Activated gamma-delta T cell treated with anti-CD3 and anti-CD28 coated beads, Interleukin-2, amount 50 U/mL, for 16 hours (primary cell): ENCODE results near the gene PRPF6.
"Not testable (repeated sequence)": the region's sequence is repeated elsewhere in the genome, so short reads cannot be mapped to it uniquely, and the experiment has no call there.

Source experiments
- DNase-seq: peaks from one replicate; pipeline ENCODE4 v3.0.0-alpha.2; 2020; ENCODE audit warnings: low read depth

Gene PRPF6

DNA sequence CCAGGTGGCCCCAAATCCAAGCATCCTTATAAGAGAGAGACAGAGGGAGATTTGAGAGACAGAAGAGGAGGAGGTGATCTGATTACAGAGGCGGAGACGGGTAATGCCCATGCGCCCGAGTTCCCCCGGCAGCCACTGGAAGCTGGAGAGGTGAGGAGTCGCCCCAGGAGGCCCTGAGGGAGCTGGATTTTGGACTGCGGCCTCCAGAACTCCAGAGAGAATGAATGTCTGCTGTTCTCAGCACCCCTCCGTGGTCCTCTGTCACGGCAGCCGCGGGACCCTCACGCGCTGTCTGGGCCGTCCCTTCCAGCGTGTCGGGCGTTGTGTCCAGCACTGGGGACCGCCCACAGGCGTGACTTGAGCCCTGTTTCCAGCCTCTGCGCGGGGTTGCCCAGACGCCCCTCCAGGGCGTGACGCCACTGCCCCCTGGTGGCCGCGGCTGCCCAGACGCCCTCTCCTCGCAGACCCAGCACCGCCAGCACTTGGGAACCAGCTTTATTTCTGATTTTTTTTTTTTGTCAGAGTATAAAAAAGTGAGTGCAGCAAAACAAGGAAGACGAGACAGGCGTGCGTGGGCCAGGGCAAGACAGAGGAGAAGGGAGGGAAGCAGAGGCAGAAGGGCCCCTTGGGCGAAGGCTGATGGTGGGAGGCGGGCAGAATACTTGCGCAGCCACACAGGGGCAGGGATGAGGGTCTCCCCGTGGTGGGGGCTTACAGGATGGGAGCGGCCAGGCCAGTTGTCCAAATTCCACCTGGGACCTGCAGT, 7.1 kb upstream of the PRPF6 start:
- peak; percentile 76 for DNase-seq

DNA sequence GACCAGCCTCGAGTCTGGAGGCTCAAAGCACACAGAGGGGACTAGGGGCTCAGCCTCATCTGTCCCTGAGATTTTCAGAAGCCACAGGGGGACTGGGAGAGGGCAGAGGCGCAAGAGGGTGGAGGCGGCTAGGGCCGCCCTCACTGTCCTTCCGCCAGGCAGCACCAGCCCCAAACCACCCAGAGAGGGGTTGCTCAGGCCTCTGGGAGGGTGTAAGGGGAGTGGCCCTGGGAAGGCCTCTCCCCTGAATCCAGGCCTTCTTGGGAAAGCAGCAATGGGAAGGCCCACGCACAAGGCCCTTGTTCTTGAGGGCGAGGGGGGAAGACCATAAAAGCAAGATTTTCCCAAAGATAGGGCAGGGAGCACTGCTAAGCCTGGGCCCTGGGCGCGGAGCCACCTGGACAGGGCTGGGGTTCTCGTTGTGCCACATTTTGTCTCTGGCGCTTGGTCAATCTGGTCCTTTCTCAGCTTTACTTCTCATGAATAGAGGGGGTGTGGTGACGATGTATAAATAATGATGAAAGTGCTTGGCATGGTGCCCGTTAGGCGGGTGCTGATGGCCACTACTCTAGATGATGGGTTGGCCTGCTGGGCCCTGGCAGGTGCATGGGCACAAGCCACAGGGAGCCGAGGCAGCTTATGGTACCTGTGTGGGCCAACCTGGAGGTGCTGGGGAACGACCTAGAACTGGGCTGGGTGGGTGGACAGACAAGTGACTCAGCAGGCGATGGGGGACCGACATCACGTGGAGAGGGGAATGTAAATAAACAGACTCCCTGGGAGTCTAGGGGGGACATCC, 6.3 kb upstream of the PRPF6 start:
- no peak for DNase-seq

DNA sequence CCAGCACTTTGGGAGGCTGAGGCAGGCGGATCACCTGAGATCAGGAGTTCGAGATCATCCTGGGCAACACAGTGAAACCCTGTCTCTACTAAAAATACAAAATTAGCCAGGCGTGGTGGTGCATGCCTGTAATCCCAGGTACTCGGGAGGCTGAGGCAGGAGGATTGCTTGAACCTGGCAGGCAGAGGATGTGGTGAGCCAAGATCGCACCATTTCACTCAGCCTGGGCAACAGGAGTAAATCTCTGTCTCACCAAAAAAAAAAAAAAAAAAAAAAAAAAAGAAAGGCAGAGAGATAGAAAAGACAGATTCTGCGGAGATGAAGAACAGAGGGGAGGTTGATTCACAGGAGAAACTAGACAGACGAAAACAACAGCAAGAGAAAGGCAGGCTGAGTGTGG, 4.4 kb upstream of the PRPF6 start:
- DNase-seq = not testable (repeated sequence)

DNA sequence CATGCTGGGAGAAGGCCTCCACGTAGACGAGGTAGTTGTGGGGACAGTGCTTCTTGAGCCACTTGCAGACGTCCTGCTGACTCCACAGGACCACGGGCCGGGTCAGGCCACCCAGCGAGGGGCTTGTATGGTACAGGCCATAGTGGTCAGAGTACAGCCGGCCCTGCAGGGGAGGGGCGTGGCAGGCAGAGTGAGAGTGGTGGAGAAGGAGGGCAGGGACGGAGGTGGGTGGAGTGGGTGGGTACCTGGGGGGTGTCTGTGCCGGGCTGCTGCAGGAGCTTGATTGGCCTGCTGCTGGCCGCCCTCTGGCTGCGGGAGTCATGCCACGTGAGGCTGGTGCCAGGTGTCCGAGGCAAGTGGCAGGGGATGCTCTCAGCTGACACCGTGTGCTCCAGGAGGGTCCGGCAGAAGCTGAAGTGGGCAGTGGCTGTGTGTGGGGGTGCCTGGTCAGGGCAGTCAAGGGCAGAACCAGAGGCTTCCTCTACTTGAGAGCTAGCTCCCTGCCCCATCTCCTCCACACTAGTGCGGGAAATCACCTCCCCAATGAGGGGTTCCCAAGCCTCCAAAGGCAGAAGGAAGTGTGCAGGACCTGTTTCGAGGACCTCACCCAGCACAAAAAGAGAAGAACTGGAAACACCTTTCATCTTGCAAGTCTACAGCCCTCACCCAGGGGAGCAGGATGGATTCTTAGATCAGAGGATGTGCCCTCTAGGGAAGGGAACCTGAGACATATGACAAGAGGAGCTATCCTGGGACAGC, 3.8 kb upstream of the PRPF6 start:
- DNase-seq = no peak

DNA sequence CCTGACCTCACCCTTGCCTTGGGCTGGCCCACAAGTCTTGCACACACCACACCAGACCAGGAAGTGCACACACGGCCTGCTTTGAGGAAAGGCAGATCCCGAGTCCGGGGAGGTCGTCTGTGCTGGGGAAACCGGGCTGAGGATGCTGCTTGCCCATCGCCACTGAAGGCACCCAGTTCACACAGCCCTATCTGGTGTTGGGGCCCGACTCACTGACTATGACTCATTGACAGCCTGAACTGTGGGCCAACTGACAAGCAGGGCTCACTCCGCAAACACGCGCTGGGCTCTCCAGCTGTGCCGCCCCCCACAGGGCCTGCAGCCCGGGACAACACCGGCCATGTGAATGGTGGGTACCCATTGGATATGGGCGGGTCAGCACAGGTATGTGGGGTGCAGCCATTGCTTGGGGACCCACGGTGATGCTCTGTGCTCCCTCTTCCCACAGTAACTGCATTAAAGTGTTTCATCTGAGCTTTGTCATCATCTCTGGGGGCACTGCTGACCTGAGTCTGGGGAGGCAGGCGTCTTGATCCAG, 3.1 kb upstream of the PRPF6 start:
- DNase-seq = peak; percentile 53

DNA sequence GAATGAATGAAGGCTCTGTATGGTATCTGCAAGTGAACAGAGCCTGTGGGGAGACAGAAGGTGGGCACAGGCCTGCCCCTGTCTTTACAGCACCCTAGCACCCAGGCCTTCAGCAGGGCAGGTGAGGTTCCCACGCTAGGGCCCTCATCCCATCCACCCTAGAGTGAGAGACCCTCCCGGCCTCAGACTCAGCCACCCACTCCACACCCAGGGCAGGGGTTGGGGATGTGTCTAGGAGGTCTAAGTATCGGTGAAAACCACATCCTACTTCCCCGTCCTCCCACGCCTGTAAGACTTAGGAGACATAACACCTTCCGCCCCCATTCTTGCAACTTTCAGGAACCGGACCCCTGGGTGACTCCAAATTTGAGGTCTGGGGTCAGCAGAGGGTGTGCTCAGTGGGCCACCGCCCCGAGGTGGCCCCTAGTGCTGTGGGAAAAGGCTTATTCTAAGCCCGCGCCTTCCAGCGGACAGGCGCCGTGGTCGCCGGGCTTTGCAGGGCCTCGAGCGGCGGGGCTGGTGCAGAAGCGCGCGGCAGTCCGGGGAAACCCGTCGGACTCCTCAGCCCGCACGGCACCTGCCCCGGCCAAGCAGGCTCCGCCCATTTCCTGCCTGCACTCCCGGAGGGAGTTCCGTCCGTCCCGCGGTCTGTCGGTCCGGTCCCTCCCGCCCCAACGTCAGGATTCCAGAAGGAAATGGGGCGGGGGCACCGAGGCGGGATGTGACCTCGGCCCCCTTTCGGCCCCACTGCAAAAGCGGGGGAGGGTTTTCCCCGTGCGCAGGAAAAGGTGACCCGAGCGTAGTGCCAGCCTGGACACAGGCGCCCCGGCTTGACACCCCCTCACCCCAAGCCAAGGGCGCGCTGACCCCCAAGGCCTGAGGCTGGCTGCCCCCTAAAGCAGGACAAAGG, 2.4 kb upstream of the PRPF6 start:
- DNase-seq = peak; percentile 37

DNA sequence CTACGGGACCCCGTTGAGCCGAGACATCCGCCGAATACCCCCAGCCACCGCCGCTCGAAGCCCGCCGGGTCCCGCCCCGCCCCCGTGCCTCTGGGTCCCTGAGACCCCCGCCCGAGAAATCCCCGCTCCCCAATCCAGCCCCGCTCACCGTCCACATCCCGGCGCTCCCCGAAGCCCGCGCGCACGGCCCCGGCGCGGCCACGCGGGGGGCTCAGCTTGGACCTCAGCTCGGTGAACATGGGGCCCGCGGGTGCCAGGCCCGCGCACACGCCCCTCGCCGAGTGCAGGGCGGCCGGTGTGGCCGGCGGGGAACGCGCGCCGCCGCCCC, 1.7 kb upstream of the PRPF6 start:
- no peak for DNase-seq

DNA sequence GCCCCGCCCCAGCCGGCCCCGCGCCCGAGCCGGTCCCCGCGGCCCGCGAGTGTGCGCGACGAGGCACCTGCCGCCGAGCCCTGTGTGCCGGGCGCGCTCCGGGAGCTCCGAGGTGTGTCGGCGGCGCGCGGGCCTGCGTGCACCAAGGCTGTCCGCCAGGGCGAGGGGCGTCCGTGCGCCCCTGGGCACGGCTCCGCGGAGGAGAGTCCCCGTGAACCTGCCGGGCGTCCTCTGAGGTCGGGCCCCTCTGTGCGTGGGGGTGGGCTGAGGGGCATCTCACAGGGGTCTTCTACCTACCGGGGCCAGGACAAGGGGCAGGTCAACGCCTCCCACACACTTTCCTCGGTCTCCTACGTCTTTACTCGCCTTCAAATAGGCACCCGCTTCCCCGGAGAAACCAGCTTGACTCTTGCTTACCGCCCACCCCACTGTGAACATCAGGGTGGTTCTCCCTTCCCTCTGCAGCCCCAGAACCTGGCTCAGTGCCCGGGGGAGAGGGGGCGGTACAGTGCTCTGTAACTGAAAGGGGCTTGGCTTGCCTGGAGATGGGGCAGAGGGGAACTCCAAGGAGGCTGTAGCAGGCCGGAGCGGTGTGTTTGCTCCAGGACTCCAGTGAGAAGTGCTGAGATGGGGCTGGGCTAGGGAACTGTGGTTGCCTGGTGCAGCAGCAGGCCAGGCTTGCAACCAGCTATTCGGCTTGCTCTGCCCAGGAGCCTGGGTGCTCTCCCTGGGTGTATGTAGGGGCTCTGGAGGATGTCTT, 1.2 kb upstream of the PRPF6 start, which contains the start of gene SAMD10:
Gene SAMD10 (minus strand): TSS at position 86 of the 760 bp plus-strand sequence. CDS start 175 bp downstream, outside the sequence.
- DNase-seq = peak; percentile 80

DNA sequence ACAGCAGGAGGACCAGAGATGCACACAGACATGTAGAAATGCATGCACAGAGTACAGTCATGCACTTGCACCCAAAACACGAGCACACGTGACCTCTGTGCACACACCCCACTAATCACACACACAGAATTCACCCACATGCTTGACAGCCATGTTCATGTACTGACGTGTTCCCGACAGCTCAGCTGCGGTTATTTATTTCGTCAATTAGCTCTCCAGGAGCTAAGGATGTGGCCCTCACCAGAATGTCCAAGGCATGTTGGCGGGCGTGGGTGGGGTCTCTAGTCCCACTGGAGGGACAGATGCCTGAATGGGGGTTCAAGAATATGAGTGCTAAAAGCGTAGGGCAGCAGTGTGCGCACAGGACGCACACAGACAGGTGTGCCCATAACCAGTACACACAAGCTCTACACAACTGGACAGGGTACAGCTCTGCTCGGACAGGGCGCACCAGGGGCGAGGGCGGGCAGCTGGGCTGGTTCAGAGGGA, 571 bp upstream of the PRPF6 start:
- no peak for DNase-seq

DNA sequence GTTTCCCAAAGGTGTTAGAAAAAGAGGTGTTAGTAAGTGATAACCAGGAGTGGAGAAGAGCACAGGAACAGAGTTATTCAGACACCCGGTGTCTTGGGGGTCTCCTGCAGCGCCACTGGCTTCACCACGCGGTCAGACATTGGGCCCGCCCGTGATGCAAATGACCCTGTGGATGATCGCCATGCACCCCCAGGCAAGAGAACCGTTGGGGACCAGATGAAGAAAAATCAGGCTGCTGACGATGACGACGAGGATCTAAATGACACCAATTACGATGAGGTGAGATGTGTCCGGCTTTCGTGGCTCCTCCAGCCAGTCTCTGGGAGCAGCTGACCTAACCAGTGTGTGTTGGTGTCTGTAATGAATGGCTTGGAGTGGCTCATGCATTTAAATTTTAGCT, 2.0 kb downstream of the PRPF6 start:
- no peak for DNase-seq

DNA sequence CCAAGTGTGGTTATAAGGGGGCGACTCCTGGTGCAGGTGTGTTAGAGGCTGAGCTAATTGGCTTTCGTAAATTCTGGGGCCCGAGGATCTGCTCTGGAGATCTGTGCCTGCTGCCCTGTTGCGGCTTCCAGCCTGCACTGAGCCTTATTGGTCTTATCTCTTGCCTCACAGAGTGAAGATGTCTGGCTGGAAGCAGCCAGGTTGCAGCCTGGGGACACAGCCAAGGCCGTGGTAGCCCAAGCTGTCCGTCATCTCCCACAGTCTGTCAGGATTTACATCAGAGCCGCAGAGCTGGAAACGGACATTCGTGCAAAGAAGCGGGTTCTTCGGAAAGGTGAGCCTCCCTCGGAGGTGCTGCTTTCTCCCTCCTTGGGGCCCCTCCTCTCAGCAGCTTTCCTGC, 20.0 kb downstream of the PRPF6 start:
- no peak for DNase-seq

DNA sequence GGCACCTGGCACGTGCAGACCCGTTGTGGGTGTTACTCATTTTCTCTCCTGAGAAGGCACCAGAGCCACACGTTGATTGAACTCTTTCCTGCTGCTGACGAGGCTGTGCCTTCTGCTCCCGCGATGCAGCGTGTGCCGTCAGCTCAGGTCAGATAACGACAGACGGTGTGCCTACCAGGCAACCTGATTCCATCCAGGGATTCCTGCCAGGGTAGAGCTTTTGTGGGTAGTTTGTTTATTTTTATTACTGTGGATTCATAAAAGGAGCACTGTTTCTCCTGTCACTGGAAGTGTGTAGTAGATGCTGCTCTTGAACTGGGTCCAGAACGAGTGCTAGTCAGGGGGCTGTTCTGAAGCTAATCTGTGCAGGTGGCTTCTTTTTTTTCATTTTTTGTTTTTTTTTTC, 20.7 kb downstream of the PRPF6 start:
- no peak for DNase-seq

DNA sequence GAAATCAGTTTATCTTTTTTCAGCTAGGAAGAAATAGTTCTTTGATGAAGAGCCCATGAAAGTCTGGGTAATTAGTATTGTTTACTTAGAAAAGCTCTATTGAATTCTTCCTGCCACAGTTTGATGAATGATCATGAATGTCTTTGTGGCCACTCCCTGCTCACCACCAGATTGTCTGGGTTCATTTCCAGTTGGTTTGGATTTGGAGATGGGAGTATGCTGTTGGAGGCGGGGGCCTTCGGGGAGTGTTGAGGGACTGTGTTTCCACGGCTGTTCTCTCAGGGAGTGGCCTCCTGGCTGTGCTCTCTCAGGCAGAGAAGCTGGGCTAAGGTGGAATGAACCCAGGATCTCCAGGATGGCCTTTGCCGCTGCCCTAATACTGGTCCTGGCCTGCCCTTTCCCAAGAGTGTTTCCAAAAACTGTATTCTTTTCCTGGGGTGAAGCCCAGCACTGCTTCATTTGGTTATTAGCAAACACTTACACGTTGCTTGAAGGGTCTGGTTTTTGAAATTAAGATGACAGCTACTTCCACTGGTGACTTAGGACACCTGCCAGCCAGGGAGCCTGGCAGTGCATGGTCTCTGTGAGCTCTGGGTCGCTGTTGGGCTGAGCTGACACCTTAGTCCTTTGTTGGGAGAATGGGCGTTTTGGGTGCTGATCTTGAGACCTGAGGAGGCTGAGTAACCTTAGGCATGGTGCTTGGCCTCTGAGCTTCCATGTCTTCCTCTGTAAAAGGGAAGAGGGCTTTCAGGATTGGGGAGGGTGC, 23.2 kb downstream of the PRPF6 start:
- DNase-seq = no peak

DNA sequence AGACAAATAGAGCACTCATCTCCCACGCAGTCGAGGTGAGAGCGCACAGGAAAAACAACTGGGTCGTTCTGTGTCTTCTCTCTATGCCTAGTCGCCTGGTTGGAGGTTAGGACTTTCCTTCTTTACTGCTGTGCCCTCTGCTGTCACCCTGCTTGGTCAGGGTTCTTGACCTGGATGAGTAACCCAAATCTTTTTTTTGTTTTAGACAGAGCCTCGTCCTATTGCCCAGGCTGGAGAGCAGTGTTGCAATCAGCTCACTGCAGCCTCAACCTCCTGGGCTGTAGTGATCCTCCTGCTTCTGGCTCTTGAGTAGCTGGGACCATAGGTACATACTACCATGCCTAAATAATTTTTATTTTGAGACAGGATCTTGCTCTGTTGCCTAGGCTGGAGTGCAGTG, 24.5 kb downstream of the PRPF6 start:
- no peak for DNase-seq

DNA sequence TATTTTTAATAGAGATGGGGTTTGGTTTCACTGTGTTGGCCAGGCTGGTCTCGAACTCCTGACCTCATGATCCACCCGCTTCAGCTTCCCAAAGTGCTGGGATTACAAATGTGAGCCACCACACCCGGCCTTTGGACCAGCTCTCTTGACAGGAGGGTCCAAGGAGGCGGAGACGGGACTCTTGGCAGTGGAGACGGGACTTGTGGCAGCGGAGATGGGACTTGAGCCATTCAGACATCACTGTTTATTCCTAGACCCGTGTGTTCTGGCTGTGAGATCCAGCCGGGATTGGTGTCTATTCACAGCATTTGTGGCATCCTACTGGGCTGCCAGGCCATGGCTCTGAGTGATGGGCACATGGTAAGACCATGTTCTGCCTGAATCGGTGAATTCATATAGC, 25.6 kb downstream of the PRPF6 start:
- no peak for DNase-seq

DNA sequence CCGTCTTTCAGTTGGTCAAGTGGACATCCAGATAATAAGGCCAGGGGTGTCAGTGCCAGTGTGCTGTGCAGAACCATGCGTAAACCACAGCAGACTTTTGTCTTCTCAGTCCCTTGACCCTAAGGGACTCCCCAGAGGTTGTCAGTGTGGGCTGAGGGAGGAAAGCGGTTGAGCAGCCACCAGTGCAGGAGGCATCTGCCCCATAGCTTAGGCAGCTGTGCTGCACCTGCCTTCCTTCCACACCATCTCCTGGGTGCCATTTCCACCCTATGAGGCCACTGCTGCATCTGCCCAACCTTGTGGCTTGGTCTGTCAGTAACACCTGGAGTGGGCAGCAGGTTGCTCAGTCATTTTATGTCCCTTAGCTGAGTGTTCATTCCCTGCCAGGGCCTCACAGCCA, 26.0 kb downstream of the PRPF6 start:
- DNase-seq = no peak

DNA sequence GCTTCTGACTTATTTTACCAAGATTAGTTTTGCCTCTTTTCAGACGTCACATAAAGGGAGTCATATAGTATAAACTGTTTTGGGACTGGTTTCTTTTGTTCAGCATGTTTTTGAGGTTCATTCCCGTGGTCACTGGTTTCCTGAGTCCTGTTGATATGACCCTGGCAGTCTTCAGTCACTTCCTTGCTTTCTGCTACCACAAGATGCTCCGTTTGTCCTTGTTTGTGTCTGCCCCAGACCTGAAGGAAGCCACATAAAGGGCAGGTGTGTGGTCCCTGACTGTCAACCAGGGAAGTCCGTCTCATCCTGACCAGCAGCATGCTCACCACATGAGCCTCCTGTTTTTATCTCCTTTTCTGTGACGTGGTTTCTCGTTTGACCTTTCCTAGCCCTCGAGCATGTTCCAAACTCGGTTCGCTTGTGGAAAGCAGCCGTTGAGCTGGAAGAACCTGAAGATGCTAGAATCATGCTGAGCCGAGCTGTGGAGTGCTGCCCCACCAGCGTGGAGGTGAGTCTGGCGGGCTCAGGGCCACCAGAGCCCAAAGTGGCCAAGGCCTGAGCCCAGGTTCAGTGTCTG, 29.0 kb downstream of the PRPF6 start:
- DNase-seq = no peak

DNA sequence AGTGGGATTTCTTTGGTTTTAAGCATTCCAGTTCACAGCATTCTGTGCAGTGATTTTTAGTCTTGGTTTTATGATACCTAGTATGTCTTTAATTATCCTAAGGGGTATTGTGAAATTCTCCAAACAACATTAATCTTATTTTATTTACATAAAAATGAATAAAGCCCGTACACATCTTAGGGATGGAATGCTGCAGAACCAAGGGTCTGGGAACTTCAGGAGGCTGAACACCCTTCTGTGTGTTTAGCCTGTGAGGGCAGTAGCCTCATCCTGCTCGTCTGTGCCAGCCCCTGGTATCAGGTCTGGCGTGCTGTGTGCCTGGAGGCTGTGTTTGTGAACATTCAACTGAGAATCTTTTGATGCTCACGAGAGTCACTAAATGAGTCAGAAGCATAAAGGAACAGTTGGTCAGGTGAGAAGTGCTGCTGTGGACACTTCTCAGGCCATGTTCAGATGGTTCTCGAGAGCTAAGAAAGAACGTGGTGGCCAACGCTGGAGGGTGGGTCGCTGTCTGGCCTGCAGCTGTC, 29.8 kb downstream of the PRPF6 start:
- DNase-seq = no peak

DNA sequence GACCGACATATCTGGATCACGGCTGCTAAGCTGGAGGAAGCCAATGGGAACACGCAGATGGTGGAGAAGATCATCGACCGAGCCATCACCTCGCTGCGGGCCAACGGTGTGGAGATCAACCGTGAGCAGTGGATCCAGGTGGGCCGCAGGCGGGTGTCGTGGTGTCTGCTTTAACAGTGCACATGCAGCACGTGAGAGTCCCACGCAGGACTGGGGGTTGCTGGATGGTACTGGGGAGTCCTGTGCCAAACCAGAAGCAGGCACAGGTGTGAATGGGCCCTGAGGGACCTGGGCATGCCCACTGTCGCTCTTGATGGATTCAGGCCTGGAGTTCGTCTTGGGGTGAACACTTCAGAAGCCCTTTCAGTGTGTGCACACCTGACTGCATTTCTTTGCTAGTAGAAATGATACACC, 30.4 kb downstream of the PRPF6 start:
- no peak for DNase-seq
